Astrocyte of the hippocampus (primary cell): ENCODE results near the gene FTO.

Experiments used
- DNase-seq: peaks from one replicate; pipeline ENCODE4 v3.0.0; 2011; ENCODE audit warnings: low read depth, low spot score

FTO gene

DNA sequence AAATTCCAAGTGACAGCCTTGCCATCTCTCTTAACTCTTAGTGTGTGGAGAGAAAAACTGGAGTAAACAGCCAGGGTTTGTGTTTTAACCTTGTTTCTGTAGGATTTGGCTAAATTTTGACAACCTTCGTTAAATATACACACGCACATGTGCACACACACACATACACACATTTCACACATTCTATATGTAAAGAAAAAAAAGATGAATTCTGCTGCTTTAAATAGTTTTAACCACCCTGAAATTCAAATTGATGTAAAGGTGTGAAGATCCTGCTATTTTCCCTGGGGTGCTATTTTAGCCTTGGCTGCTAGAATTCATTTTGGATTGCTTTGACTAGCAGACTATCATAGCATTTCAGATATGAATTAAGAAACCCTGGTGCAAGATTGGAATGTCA is 191.9 kb downstream of the FTO start:
- no peak for DNase-seq

DNA sequence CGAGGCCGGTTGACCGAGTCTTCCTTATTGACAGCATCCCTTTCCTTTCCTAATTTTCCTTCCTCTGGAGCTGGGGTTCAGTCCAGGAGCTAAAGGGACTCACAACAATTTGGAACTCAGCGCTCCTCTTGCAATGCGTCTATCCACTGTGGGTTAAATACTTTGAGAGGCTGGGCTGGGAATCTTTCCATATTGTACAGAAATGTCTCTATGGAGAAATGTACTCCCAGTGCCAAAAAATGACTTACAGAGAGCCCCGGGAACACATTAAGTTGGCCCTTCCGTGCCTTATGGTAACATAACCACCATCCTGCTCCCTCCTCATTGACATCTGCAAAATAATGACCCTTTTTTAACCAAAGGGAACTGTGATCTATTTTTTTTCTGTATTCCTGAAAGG is 192.8 kb downstream of the FTO start:
- no peak for DNase-seq

DNA sequence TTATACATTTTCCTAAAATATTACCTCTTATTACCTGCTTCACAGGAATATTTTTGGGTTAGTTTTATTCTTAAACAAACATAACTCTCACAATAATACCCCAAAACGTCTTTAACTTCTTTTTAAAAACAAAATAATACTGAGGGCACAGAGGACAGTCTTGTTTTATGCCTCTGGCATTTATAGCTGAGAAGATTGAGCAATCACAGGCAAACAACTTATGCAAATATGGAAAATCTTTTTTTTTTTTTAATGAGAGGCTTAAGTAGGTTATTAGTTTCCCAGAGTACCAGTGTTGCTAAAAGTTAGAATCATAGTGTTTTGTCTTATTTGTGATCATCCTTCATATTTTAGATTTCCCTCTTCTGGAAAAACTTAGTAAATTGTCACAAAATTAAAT is 195.0 kb downstream of the FTO start:
- no peak for DNase-seq

DNA sequence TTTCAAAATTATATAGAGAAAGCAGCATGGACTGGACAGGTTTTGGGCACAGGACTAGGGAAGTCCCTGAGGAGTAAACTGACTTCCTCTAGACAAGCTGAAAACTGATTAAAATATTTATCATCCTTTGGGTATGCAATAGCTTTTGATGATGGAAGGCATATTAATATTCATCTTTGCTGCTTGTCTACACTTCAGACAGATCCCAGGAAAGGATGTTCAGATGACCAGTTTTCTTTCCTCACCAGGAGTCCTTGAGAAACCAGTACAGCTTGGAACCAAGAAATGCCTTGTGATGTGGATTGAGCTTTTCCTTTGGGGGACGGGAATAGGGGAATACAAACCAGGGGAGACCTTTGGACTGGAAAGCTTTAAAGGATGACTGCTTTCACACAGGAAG is 195.5 kb downstream of the FTO start:
- DNase-seq, result no peak

DNA sequence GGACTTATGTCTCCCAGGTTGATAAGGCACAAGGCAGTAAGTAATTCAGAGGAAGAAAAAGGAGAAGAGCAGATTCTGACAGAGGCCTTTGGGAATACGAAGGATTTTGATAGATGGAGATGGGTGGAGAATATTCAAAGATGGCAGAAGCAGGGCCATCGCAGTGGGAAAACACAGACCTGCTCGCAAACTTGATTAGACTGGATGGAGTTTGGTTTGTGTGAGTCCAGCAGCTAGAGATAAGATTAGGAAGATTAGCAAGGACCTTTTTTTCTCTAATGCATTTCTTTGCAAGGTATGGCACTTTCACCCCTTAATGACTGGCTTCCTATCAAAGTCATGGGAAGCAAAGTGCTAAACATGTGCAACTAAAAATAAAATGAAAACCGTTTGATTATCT is 196.7 kb downstream of the FTO start:
- DNase-seq, result no peak

DNA sequence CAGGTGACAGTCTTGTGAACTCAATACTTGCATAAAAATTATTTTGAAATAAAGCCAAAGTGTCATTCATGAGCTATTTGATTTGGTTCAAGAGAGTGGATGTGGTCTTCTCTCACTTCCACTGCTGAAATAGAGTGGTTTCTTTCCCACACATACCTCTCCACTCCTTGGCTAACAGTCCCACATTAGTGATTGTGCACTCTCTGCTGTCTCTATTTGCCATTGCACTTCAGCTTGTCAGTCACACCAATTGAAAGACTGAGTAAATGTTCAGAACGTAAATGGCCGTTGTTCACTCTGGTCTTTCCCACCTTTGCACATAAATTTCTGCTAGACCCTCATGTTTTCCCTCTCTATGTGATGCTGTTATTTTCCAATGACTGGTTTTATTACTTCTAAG is 197.5 kb downstream of the FTO start:
- no peak for DNase-seq

DNA sequence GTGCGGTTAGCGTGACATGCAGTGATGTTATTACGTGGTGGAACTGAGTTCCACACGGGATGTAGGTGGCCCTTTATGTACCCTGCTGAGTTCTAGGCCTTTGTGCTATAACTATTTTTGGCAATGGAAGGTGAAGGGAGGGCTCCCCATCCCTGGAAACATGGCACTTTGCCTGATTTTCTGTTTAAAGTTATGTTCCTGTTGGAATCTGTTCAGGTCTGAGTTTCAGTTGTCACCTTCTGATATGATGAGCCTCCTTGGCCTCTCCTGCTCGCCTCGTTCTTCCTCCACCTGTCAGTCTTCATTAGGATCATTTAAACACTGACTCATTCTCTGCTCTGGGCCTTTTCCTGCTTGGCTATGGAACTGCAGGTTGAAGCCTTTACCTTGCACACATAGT is 200.6 kb downstream of the FTO start:
- no peak for DNase-seq

DNA sequence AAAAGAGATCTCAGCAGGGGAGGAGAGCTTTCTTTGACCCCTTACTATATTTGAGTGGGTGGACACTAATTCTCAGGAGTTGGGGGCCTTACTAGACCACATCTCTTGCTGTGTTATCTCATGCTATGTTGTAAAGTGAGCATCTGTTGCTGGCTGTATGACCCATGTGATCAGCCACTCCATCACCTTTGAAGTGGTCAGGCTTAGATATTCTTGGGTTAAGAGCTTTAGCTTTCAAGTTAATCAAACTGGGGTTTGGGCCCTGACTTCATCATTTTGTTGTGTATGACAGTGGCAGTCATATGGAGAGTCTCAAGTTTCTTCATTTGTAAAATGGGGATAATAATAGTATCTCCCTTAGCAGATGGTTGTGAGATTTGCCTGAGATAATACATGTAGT is 201.1 kb downstream of the FTO start:
- no peak for DNase-seq

DNA sequence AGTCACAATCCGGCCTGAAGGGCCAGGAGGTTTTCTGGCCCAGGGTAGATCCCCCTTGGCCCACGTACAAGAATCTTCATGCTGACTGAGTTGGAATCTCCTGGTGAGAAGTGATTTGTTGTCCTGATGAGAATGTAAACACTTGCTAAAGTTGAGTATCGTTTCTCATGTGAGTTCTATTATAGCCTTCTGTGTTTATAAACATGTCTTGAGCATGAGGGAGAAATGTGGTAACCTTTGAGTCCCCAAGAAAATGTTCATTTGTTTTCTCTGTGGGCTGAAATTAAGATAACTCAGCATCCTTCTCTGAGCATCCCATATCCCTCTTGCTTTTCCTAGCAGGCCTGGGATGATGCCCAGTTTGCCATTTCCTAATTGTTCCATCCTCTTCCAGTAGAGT is 204.8 kb downstream of the FTO start:
- DNase-seq, result no peak

DNA sequence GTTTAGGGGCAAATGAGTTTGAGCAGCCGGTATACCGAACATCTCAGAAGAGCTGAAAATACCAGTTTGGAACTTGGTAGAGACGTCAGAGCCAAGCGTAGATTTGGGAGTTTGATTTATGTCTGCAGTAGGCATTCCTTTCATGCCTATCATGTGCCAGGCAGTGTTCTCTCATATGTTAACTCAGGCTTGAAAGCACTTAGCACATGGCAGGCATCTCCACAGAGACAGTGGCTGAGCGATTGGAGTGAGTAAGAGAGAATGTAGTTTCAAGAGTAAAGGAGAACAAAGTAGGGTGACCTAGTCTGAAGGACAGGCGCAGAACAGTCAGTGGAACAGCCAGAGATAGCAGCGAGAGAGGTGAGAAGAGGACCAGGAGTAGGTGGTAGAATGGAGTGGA is 207.0 kb downstream of the FTO start:
- no peak for DNase-seq

DNA sequence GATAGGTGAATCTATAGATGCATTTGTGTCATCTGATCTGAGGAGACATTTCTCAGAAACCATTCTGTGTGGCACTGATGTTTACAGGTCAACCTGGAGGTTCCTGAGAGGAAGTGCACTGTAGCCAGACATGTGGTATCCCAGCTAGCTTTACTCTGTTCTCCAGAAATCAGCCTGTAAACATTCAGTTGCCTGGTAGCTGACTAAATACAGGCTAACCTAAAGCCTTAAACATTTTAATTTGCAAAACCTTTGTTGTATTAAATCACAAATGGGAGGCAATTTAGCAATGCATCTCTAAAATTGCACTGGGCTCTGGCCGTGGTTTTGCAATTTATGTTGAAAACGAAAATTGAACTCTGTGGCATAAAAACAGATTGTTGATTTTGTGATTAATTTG is 207.6 kb downstream of the FTO start:
- DNase-seq, result no peak

DNA sequence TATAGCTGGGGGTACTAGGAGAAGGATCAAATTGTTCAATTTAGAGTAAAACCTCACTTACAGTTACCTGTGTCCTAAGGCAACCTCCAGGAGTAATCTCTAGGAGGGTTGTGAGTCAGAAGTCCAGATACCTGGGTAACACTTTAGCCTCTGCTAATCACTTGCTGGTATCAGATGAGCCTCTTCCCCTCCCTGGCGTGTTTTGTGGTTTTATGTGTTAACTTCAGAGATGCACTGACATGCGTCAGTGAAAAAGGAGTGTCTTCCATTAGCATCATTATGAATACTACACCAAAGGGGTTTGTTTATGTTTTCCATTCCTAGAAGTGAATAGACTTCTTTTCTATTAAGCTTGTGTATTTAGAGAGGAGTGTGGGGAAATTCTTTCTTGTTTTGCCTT is 208.2 kb downstream of the FTO start:
- DNase-seq, result peak; percentile 13

DNA sequence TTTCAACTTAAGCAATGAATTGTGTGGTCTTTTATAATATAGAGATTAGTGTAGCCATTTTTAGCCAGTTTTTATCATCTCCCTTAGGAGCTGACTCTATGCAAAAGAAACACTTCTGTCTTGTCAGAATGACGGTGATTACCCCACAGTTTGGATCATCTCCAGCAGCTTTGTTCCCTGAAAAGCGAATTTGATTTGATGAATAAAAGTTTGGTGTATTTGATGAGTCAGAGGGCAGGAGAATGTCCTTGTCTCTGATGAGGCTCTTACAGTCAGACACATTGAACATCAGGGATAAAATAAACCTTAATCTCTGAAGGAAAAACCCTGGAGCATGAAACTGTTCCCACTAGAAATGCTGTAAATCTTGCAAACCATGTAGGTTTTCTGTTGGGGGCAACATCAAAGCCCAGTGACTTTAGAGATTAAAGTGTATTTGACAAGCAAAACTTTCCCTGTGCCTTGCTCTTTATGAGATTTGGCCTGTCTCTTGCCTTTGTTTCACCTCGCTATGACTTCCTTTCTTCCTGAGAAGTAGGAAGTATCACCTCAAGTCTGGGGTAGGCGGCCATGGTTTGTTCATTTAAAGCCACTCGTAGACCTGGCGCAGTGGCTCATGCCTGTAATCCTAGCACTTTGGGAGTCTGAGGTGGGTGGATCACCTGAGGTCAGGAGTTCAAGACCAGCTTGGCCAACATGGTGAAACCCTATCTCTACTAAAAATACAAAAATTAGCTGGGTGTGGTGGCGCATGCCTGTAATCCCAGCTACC is 209.3 kb downstream of the FTO start:
- peak; percentile 62 for DNase-seq

DNA sequence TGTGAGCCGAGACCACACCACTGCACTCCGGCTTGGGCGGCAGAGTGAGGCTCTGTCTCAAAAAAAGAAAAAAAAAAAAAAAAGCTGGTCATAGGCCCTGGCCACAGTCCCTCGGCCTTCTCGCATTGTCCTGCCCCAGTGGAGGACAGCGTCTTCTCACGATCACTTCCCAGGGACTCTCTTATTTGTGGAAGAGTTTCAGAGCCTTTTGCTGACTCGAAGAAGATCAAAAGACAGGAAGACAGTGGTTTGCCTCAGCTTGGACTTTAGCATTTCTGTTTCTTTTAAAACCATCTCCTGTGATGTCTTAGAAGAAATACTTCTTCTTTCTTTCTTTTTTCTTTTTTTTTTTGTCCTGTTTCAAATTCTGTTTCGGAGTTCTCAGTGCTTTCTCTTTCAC is 210.0 kb downstream of the FTO start:
- no peak for DNase-seq

DNA sequence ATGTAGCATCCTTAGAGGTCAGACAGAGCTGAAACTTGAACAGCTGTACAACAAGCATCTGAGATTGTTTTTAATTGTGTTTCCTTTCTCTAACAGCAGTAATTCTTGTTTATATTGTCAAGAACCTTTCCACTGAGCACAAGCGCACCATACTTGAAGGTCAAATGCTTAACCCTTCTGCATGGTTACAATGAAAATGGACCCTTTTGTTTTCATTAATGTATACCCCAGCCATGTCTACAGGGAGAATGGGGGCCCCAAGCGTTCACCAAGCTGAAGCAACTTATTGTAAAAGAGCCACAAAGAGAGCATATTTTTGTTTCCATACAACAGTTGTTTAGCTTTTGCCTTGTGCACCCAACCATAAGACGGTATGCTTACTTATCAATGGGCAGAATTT is 210.8 kb downstream of the FTO start:
- DNase-seq, result no peak

DNA sequence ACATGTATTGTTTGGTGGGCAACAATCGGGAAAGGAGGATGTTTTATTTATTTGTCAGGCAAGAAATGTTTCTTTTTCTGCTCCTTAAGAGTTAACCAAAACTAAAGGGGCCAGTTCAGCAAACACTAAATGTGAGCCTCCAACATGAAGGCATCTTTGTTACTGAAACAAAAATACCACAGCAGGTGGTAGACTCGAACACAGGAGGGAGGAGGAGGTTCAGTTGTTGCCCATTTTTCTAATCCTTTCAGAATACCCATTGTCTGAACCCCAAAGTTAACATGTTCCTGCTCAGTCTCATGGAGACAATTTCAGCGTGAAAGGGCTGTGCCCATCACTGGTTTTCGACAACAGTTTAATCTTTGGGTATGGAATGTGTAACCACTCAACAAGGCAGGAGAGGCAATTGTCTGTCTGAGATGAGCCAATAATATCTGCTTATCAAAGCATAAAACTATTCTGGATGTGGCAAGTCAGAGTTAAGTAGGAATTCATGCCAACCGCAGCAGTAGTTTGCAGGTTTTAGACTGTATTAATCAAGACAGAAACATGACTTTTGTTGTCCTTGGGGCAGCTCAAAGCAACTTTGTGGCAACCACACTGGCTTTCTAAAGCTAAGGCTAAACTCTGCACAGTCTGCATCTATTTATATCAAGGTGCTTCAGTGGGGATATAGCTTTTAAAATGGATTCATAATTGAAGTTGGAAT is 211.7 kb downstream of the FTO start:
- DNase-seq, result peak; percentile 75

DNA sequence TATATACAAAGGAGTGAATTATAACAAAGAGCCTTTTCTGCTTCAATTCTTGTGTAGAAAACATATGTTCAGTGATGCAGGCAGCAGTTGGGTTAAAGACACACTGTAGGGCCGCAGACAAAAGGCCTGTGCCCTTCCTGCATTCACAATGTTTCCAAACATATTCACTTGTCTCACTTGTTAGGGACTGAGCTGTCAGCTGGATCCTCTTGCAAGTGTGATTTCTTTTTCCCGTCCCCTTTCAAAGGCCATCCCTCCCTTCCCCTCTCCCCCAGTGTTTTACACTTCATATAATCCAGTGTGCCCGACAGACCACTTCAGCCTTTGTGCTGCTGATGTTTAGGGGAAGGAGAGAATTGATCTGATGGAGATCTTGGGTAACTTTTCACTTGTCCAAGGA is 217.0 kb downstream of the FTO start:
- DNase-seq, result no peak

DNA sequence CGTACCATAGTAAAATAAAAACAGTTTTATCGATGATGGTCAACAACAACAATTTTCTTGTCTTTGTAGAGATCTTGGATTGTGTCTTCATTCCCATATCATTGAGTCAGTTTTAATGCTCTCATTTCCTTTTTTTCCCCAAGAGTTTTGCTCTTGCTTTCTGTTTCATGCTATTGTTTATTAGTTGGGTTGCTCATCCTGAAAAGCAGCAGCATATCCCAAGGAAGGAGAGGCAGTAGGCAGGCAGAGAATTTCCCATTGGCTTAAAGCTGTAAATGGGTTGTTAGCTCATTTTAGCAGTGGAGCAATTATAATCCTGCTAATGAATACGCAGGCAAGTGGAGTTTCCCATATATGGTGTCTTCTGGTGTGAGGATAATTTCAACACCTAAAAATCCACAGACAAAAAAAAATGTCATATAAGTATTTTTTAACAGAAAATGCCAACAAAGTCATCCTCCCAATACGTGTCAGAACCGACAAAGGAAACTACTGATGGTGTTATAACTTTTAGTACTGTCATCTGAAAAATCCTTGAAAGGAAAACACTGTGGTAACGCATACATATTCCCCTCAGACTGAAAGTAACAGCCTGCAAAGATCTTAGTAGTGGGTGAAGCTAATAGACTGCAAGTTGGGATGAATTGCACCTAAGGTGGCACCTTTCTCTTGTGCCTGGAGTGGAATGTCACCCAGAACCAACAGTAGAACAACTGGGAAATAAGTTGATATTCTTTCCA is 218.3 kb downstream of the FTO start:
- no peak for DNase-seq

DNA sequence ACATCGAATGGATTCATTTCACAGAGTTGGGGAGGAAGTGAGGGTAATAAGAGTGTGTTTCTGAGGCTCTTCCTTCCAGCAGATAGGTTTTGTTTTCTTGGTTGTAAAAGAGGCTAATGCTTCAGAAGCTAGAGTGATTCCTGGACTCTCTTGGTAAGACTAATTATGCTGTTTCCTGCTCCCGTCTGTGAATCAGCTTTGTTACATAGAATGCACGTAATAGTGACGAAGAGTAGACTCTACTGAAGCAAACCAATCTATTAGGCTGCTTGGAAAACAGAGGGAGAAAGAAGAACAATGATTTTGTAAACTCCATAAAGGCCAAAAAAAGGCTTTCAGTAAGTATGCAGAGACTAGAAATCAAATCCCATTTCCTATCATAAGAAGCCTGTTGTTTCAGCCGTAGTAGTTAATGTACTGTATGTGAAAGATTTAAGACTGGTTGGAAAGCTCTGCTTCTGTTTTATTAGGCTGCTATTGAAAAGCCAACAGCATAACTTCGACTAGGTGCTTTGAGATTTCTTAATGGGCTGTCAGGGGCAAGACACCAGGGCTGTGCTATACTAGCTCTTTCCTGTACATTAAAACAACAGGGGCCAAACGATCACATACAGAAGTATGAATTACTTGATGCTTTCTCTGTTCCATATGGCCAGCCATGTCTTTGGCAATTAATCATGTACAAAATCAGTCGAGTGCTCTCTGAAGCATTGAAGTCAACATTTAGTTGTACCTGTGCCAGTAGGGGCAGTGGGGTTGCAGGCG is 219.0 kb downstream of the FTO start:
- peak; percentile 17 for DNase-seq

DNA sequence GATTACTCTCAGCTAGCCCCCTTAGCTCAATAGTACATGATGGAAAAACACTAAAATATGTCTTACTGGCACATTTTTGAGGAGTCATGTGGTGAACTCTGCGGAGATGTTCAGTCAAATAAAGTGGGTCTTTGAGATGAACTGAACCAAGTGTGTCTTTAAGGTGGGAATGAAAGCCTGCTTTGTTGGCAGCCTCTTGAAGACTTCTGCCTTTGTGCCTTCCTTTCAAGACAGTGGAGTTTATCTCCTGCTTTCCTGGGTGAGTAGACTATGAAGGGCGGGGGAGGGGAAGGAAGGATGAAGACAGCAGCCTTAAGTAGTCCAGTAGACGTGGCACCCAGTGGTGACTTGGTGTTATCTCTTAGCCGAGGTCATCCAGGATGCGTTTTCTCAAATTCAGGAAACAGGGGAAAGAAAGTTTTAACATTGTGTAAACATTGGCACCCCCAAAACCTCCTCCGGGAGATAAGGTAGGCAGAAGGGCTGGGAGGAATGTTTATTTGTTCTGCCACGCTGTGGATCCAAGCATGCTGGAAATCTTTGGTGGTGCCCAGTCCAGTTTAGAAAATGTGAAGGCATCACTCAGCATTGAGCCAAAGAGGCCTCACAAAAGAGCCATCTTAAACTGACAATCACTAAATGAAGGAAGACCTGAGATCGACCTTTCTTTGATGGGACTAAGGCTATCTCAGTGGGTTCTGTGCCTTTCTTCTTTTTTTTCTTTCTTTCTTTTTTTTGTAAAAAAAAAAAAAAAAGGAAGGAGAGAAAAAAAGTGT is 220.6 kb downstream of the FTO start:
- DNase-seq, result no peak

DNA sequence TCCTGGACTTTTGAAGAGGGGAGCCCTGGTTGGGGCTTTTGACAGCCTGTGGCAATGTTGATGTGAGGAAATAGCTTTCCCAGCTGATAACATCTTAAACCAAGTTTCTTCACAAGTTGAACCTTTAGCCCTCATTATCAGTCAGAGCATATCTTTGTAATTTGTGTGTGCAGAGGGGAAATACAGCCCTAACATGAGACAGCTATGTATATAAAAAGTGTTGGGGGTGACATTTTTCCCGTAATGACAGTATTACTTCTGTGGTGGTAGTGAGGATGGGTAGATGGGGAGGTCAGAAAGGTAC is 221.1 kb downstream of the FTO start:
- no peak for DNase-seq

DNA sequence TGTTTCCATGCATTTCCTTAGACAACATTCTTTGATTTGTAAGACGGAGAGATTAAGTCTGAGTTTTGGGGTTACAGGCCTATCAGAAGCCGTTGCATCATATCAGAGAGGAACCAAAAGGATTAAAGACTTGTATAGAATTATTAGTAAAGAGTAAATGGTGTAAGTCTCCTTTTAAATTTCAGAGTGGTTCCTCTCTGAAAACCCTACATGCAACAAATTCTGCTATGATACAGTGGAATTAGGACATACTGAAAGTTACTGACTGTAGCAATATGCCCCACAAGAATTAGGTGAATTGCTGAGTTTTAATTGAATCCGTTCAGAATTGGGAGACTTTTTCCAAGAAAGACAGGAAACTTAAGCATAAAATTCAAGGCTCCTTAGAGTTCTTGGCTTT is 221.6 kb downstream of the FTO start:
- DNase-seq, result no peak
